ENCODE measurements around the gene PM20D1.

The PM20D1 gene

DNA sequence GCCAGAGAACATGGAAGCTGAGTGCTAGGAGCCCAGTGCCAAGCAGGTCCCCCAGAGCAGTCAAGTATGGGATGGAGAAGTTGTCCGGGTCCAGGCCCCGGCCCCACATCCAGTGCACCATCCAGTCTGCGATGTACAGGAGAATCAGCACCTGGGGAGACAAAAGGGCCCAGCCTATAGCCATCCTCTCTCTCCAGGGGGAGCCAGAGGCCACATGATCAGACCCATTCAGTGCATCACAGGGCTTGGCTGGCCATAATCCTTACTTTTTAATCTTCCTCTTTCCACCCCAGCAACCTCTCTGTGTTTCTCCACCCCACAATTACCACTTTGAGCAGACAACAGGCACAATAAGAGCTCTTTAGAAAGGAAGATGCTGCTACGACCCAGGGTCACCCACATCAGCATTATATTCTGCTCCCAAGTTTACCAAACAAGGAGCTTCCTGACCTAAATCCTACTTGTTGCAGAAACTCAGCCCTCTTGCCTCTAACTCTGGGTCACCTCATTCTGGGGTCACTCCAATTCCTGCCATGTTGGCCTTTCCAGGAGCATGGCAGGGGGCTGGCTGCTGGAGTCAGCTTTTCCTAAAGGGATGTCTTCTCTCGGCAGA is 58.3 kb downstream of the PM20D1 start:
- no peak overlapping the region for H3K4me3 ChIP-seq (ENCODE audit: low read depth, low read length)
- TF ChIP-seq, protein P1, sequence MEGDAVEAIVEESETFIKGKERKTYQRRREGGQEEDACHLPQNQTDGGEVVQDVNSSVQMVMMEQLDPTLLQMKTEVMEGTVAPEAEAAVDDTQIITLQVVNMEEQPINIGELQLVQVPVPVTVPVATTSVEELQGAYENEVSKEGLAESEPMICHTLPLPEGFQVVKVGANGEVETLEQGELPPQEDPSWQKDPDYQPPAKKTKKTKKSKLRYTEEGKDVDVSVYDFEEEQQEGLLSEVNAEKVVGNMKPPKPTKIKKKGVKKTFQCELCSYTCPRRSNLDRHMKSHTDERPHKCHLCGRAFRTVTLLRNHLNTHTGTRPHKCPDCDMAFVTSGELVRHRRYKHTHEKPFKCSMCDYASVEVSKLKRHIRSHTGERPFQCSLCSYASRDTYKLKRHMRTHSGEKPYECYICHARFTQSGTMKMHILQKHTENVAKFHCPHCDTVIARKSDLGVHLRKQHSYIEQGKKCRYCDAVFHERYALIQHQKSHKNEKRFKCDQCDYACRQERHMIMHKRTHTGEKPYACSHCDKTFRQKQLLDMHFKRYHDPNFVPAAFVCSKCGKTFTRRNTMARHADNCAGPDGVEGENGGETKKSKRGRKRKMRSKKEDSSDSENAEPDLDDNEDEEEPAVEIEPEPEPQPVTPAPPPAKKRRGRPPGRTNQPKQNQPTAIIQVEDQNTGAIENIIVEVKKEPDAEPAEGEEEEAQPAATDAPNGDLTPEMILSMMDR (IDR thresholded peaks at IDR 0.05; ENCODE audit: low read depth, low read length): peak; percentile 89

DNA sequence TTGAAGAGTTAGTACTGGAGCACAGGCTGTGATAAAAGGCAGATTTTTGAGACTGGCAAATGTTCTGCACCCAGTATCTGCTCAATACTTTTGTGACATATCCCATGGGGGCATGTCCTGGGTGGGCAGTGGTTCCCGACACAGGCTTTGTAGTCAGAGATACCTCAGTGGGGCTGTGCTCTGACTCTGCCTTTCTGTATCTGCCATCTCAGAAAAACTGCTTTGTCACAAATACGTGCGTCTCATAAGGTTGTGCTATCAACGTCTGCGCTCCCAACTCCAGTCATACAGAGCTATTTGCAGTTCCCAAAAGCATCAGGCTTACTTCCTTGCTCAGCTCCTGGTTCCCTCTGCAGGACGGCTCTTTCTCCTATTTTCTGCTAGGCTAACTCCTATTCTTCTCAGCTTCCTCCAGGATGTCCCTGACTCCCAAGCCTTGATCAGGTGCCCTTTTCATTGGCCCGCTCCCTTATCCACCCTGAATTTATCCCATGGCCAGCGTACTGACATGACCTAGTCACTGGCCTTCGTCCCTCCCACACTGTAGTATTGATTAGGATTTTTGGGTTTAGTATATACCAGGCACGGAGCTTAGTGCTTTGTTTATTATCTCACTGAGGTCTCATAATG is 62.5 kb downstream of the PM20D1 start:
- no peak overlapping the region for H3K4me3 ChIP-seq (ENCODE audit: low read depth, low read length)
- TF ChIP-seq, protein P1 (IDR thresholded peaks at IDR 0.05; ENCODE audit: low read depth, low read length): no peak

DNA sequence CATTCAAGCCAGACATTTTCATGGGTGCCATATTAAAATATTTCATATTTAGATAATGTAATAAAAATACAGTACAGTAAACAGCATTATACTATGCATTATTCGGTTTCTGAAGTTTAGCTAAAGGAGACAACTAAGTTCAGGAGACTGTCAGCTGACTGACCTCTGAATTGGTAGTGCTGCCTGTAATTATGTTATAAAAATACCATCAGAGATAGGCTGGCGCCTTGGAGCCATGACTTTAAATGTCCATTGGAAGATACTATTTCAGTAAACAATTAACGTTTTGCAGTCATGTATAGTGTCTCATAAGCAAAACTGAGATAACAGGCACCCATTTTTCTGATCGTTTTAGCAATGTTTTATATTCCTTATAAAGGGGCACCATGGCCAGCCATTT is 63.3 kb downstream of the PM20D1 start:
- TF ChIP-seq, protein P1 (IDR thresholded peaks at IDR 0.05; ENCODE audit: low read depth, low read length): no peak
- no peak overlapping the region for H3K4me3 ChIP-seq (ENCODE audit: low read depth, low read length)

DNA sequence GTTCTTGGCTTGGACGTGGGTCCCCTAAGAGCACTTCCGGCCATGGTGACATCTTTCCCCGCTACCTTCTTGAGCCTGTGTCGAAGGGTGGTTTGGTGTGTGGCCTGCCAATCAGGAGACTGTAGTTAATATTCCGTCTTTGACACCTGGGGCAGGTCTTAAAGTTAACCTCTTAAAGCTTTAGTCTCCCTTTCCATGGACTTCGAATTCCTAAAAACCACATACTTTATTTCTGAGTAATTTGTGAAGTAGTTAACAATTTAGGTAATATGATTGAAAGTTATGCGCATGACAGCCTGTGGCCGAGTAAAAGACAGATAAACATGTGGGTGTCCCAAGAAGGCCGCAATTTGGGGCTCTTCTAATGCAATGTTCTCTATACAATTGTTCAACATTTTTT is 64.5 kb downstream of the PM20D1 start:
- TF ChIP-seq, protein P1 (IDR thresholded peaks at IDR 0.05; ENCODE audit: low read depth, low read length): no peak
- no peak overlapping the region for H3K4me3 ChIP-seq (ENCODE audit: low read depth, low read length)

DNA sequence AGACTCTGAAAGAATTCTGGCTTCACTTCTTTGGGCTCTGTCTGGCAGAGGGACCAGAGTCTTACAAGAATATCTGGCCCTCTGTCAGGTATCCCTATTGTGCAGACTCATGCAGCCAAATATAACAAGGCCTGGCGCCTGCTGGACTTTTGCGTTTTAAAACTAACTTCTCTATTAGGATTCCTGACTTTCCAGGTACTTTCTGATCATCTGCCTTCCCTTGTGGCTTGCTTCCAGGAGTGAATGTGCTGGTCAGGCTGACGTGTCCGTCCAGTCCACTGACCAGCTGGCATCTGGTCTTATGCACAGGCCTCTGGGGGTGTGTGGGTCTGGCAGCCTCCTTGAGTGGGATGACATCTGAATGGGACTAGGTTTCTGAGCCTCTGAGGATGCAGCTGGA is 66.0 kb downstream of the PM20D1 start:
- no peak overlapping the region for H3K4me3 ChIP-seq (ENCODE audit: low read depth, low read length)
- TF ChIP-seq, protein P1 (IDR thresholded peaks at IDR 0.05; ENCODE audit: low read depth, low read length): no peak

DNA sequence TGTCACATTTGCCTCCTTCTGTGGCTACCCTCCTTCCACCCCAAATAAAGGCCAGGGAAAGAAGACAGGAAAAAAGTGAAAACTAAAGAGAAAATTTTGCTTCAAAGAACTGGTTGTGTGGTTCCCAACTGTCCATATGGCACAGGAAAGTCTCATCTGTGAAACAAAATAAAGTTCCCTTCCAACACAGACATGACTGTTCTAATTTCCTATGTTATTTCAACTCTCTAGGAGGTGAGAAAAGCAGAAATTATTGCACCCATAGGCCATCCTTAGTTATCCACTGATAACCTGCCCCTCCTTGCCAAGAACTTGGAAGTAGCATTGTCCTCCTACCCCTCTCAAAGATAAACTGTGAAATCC is 66.5 kb downstream of the PM20D1 start:
- no peak overlapping the region for H3K4me3 ChIP-seq (ENCODE audit: low read depth, low read length)
- TF ChIP-seq, protein P1 (IDR thresholded peaks at IDR 0.05; ENCODE audit: low read depth, low read length): no peak

DNA sequence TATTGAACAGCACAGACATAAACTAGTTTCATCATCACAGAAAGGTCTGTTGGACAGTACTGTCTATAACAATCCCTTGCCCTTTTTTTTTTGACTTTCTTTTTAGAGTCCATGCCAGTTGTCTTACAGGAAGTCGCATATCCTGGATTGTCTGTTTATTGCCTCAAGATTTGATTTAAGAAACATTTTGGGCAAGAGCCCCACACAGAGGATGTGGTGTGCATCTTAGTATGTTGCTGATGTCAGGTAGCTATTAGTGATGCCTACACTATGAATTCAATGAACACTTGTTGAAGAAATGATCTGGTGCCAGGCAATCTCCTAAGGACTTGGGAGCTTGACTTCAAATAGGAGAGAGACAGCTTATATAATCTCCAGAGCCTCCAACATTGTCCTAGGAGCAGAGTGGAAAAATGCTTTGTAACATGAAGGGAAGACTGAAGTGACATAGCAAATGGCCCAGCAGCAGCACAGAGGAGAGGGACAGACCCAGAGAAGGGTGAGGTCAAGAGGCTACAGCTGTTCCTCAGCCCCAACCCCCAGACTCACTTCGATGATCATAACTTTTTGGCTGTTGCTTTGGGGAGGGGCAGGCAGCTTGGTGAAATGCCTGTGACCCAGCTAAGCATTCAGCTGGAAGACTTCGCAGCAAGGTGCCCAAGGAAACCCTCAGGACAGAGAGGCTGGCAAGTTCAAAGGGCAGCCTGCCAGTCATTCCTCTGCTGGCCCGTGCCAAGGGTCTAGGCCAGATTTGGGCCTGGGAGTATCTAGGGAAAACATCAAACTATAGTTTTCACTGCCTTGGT is 67.1 kb downstream of the PM20D1 start:
- TF ChIP-seq, protein P1 (IDR thresholded peaks at IDR 0.05; ENCODE audit: low read depth, low read length): no peak
- H3K4me3 ChIP-seq (ENCODE audit: low read depth, low read length): no peak overlapping the region

Measured in WI38 (cell line).